GM19193 (cell line): ENCODE data around the gene GAS7.

Source experiments
- POLR2A ChIP-seq: IDR thresholded peaks from 4 replicates; pipeline ENCODE4 v1.6.1; 2011; ENCODE audit not compliant: insufficient read depth, insufficient read length; ENCODE audit errors: extremely low read depth

GAS7 gene

GRCh38 chr17:10102817-10103216 lies 95.6 kb downstream of the GAS7 start:
- TF ChIP-seq POLR2A, result no peak

GRCh38 chr17:10099051-10099571 lies 99.3 kb downstream of the GAS7 start:
- TF ChIP-seq POLR2A, result no peak

GRCh38 chr17:10096596-10096995 lies 101.8 kb downstream of the GAS7 start:
- TF ChIP-seq POLR2A, result no peak

GRCh38 chr17:10094797-10095196 lies 103.6 kb downstream of the GAS7 start:
- TF ChIP-seq POLR2A, result no peak

GRCh38 chr17:10092595-10092994 lies 105.8 kb downstream of the GAS7 start:
- no peak for TF ChIP-seq POLR2A

- TF ChIP-seq POLR2A, result no peak
These were observed 107.4 kb downstream of the GAS7 start for GRCh38 chr17:10091046-10091445.

GRCh38 chr17:10089196-10089804 lies 109.1 kb downstream of the GAS7 start:
- TF ChIP-seq POLR2A, result no peak

GRCh38 chr17:10088444-10088843 lies 110.0 kb downstream of the GAS7 start:
- TF ChIP-seq POLR2A, result no peak

- TF ChIP-seq POLR2A, result no peak
These were observed 111.1 kb downstream of the GAS7 start for GRCh38 chr17:10087355-10087754.

- TF ChIP-seq POLR2A, result no peak
These were observed 114.5 kb downstream of the GAS7 start for GRCh38 chr17:10083864-10084263.

GRCh38 chr17:10082795-10083194 lies 115.6 kb downstream of the GAS7 start:
- no peak for TF ChIP-seq POLR2A

- no peak for TF ChIP-seq POLR2A
These were observed 116.7 kb downstream of the GAS7 start for GRCh38 chr17:10081571-10082169.

GRCh38 chr17:10077561-10078299 lies 120.7 kb downstream of the GAS7 start:
- no peak for TF ChIP-seq POLR2A

GRCh38 chr17:10075919-10076318 lies 122.5 kb downstream of the GAS7 start:
- TF ChIP-seq POLR2A, result no peak

GRCh38 chr17:10073941-10074340 lies 124.5 kb downstream of the GAS7 start:
- TF ChIP-seq POLR2A, result no peak
